NCI-H82 treated with DMSO at 0.1 percent for 48 hours (cell line): ENCODE measurements around the gene LTC4S.

ENCODE experiments used
- DNase-seq: peaks from one replicate; lab custom pipeline; 2025; ENCODE audit not compliant: unreplicated experiment; lab: John Stamatoyannopoulos, UW

LTC4S gene

GRCh38 chr5:179840766-179841165, 47.0 kb downstream of the LTC4S start:
- no peak for DNase-seq

- no peak for DNase-seq
Measured at GRCh38 chr5:179841621-179842020, 47.8 kb downstream of the LTC4S start.
